HG02981 (cell line): ENCODE measurements around the gene CLEC18B.
"Not testable (repeated sequence)": the region's sequence is repeated elsewhere in the genome, so short reads cannot be mapped to it uniquely, and the experiment has no call there.

Experiments
- ATAC-seq: cut with Tn5 transposase; IDR thresholded peaks from one replicate; pipeline ENCODE4 v1.9.1; 2021; ENCODE audit warnings: mild to moderate bottlenecking, moderate library complexity; ENCODE audit not compliant: unreplicated experiment

The CLEC18B gene

GRCh38 chr16:74409185-74409981, 11.9 kb downstream of the CLEC18B start:
- not testable (repeated sequence) for ATAC-seq

GRCh38 chr16:74407362-74407705, 13.9 kb downstream of the CLEC18B start:
- ATAC-seq: not testable (repeated sequence)

GRCh38 chr16:74406600-74407361, 14.5 kb downstream of the CLEC18B start:
- ATAC-seq: not testable (repeated sequence)

- not testable (repeated sequence) for ATAC-seq
Observed at GRCh38 chr16:74404148-74404933, 16.9 kb downstream of the CLEC18B start.

- ATAC-seq: not testable (repeated sequence)
Observed at GRCh38 chr16:74400238-74400637, 21.0 kb downstream of the CLEC18B start.

GRCh38 chr16:74398212-74398895, 22.9 kb downstream of the CLEC18B start:
- not testable (repeated sequence) for ATAC-seq

- not testable (repeated sequence) for ATAC-seq
Observed at GRCh38 chr16:74396521-74397017, 24.7 kb downstream of the CLEC18B start.

- not testable (repeated sequence) for ATAC-seq
Observed at GRCh38 chr16:74394604-74395003, 26.7 kb downstream of the CLEC18B start.

- not testable (repeated sequence) for ATAC-seq
Observed at GRCh38 chr16:74394131-74394530, 27.1 kb downstream of the CLEC18B start.

- not testable (repeated sequence) for ATAC-seq
Observed at GRCh38 chr16:74391454-74392050, 29.7 kb downstream of the CLEC18B start.

GRCh38 chr16:74382339-74383034, 38.8 kb downstream of the CLEC18B start:
- not testable (repeated sequence) for ATAC-seq

GRCh38 chr16:74373847-74374184, 47.5 kb downstream of the CLEC18B start:
- not testable (repeated sequence) for ATAC-seq

- no peak for ATAC-seq
Observed at GRCh38 chr16:74372953-74373846, 48.1 kb downstream of the CLEC18B start.

- ATAC-seq: no peak
Observed at GRCh38 chr16:74372369-74372768, 48.9 kb downstream of the CLEC18B start.

GRCh38 chr16:74370338-74371135, 50.7 kb downstream of the CLEC18B start:
- ATAC-seq: not testable (repeated sequence)

GRCh38 chr16:74368002-74368911, 53.0 kb downstream of the CLEC18B start:
- ATAC-seq: peak; percentile 95
